ENCODE results near the gene CLEC1B.
"Not testable (repeated sequence)": the region's sequence is repeated elsewhere in the genome, so short reads cannot be mapped to it uniquely, and the experiment has no call there.

Gene CLEC1B

GRCh38 chr12:9999016-9999415 lies at the start of gene CLEC1B:
TSS of gene CLEC1B (minus strand) at chr12:9999121. CDS start at chr12:9999100, 21 bp downstream.
- no peak for FAIRE-seq

GRCh38 chr12:10048526-10048925 lies 49.6 kb upstream of the CLEC1B start:
- no peak for FAIRE-seq

GRCh38 chr12:10042167-10042566 lies 43.2 kb upstream of the CLEC1B start:
- no peak for FAIRE-seq

DNA sequence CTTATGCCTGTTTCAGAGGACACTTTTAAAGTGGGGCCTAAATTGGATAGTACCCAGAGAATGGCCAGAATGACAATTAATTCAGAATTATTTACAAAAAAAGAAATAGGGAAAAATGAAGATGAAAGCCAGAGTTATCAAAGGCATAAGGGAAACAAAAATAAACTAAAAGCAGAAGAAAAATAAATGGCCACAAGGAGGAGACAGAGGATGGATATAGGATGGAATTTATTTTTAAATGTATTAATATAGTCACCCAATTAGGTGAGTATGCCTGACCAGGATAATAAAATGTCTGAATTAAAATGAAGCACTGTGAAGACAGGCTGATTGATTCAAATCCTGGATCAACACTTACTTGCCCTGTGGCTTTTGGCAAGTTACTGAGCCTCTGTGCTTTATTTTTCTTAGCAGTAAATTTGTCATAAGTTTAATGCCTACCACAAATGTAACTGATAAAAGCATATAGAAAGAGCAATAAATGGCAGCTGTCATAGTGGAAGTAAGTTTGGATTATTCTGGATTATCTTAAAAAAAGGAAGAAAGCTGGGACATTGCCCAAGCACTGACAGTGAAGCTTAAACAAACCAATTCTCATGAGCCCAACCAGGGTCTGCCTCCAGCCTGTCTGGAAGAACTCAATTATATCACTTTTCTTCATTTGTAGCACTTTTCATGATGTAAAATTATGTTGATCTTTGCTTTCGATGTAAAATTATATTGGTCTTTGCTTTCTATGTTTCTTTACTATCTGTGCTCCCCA lies 35.0 kb upstream of the CLEC1B start:
- no peak for FAIRE-seq

GRCh38 chr12:10031771-10032175 lies 32.9 kb upstream of the CLEC1B start:
- no peak for FAIRE-seq

GRCh38 chr12:10031321-10031720 lies 32.4 kb upstream of the CLEC1B start:
- no peak for FAIRE-seq

GRCh38 chr12:10030446-10030845 lies 31.5 kb upstream of the CLEC1B start, which contains the start of gene CLEC9A:
TSS of gene CLEC9A (plus strand) at chr12:10030682. CDS start at chr12:10052688, 22,006 bp downstream.
- FAIRE-seq: no peak

- FAIRE-seq: no peak
These were observed 28.8 kb upstream of the CLEC1B start for GRCh38 chr12:10027721-10028120.

DNA sequence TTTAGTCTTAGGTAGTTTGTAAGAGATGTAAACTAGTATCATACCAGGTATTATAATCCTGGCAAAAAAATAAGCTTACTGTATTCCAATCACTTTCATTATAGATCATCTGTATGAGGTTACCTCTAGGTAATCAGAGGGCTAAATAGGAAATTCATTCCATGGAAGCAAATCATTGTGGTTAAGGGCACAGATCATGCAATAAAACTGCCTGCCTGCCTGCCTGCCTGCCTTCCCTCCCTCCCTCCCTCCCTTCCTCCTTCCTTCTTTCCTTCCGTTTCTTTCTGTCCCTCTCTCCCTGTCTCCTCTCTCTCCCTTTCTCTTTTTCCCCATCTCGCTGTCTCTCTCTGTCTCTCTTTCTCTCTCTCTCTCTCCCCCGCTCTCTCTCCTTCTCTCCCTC lies 28.4 kb upstream of the CLEC1B start:
- no peak for FAIRE-seq

- FAIRE-seq: not testable (repeated sequence)
These were observed 27.7 kb upstream of the CLEC1B start for GRCh38 chr12:10026666-10027065.

DNA sequence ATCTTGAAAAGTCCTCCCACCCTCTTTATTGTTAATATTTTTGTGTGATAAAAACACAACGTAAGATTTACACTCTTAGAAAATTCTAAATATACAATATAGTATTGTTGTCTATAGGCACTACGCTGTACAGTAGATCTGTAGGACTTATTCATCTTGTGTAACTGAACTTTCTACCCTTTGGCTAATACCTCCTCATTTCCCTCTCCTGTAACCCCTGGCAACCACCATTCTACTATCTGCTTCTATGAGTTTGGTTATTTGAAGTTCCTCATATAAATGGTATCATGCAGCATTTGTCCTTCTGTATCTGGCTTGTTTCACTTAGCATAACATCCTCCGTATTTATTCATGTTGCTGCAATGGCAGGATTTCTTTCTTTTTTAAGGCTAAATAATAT lies 26.3 kb upstream of the CLEC1B start:
- FAIRE-seq: no peak

DNA sequence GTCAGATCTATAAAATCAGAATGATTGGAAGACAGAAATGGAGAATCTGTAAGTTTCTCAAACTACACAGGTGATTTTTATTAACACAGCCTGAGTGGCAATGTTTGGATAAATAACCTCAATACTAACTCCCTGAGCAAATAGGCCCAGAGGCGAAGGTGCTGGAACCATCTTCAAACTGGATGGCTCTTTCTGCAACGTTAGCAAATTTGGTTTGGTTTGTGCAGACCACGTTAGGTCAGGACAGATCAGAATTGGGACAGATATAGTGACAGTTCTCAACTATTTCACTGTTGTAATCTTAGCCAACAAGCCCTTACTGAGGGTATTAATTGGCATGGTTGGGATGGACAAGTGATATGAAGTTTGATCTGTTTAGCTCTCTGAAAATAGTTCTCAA lies 22.4 kb upstream of the CLEC1B start:
- no peak for FAIRE-seq

DNA sequence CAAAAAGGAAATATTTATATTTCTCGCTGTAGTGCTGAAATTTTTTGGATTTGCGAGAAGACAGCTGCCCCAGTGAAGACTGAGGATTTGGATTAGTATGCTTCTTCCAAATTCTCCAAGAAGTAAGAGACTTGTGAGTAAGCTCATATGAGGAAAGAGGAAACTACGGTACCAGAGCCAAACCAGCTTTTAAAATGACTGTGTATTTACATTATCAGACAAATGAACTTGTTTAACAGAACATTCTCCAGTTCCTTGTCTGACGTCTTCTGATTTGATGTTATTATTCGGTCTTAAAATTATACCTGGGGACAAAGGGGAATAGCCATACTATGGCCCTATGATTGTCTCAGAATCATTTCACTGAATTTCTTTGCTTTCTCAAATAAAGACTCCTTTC lies 19.5 kb upstream of the CLEC1B start:
- FAIRE-seq: no peak

- no peak for FAIRE-seq
These were observed 18.0 kb upstream of the CLEC1B start for GRCh38 chr12:10016881-10017280.

- no peak for FAIRE-seq
These were observed 16.5 kb upstream of the CLEC1B start for GRCh38 chr12:10015450-10015849.

DNA sequence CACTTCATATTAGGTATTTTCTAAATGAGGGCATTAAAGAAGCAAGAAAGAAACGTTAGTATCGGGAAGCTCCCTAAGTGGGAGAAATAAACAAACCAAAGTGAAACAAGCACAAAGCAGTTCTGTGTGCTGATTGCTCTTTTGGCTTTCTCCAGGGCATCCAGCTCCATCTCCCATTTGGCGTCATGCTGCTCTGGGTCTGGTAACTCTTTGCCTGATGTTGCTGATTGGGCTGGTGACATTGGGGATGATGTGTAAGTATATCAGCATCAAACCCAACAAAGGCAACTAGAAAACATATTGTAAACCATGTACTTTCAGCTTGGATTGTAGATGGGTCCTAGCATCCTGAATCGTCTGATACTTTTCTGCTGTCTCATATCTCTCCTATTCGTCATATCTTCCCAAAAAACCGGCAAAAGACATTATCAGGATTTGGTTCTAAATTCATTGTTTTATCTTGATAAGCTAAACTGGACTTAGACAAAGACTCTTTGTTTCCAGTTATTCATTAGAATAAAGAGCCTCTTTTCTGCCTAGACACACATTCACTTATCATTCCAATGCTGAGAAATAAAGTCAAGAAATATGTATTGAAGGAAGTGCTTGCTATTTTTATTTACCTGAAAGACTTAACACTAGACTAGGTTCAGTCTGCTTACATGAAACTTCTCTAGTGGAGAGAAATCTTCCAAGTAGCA lies 13.9 kb upstream of the CLEC1B start:
- no peak for FAIRE-seq

- no peak for FAIRE-seq
These were observed 2.4 kb upstream of the CLEC1B start for GRCh38 chr12:10001171-10001776.

GRCh38 chr12:9992296-9992695 lies 6.6 kb downstream of the CLEC1B start:
- FAIRE-seq: no peak

DNA sequence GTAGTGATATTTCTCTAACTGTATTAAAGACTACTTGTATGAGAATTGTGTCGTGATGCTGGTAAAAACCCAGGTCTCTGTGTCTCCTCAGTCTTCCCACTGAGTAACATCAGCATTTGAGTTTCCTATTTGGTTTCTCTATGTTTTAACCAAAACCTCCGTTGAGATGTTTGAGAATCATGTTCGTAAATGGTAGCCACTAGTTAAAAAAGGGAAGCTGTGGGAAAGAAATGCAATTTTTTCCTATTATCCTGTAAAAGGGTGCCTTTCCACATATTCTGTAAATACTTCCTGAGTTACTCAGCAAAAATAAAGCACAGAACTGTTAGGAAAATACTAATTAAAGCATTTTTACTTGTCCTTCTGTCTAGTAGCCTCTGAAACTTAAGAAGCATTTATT lies 7.0 kb downstream of the CLEC1B start:
- no peak for FAIRE-seq

DNA sequence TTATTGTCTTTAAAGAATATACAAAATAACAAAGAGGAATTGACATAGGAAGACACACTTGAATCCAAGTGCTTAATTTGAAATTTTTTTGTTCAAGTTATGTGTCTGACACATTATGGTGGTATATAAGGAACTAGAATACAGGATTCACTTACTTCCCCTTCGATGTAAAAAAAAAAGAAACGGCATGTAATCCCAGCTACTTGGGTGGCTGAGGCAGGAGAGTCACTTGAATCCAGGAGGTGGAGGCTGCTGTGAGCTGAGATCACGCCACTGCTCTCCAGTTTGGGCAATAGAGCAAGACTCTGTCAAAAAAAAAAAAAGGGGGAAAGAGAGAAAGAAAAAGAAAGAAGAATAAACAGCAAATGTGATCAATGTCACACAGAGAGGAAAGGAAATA lies 18.8 kb downstream of the CLEC1B start:
- FAIRE-seq: no peak

GRCh38 chr12:9977916-9978315 lies 21.0 kb downstream of the CLEC1B start:
- FAIRE-seq: no peak

- FAIRE-seq: not testable (repeated sequence)
These were observed 22.3 kb downstream of the CLEC1B start for GRCh38 chr12:9976626-9977025.

DNA sequence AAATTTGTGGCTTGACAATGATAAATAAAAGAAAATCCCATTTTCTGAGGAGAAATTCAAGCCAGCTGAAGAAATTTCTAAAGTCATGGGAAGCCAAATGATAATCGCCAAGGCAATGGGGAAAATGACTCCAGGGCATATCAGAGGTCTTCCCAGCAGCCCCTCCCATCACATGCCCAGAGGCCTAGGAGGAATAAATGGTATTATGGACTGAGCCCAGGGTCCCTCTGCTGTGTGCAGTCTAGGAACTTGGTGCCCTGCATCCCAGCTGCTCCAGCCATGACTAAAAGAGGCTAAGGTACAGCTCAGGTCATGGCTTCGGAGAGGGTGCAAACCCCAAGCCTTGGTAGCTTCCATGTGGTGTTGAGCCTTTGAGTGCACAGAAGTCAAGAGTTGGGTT lies 23.3 kb downstream of the CLEC1B start:
- no peak for FAIRE-seq

- FAIRE-seq: not testable (repeated sequence)
These were observed 24.2 kb downstream of the CLEC1B start for GRCh38 chr12:9974731-9975130.
